H1 (cell line): Measurements from ENCODE around the gene CAPN1. TPM values are rescaled to one million over a fixed set of nuclear protein-coding genes. Genes with fewer than 3 reads are reported as not detected.
"Not testable (repeated sequence)": the region's sequence is repeated elsewhere in the genome, so short reads cannot be mapped to it uniquely, and the experiment has no call there.

Experiments used
- CTCF ChIA-PET: fragments of 300-600 bp; sonication (Branson Sonifier 250); formaldehyde crosslinking; loops from one replicate; lab custom pipeline; 2021; ENCODE audit not compliant: partially characterized antibody; lab: Charles Lee
- POLR2A ChIA-PET: fragments of 300-600 bp; sonication (Branson Sonifier 250); formaldehyde crosslinking; loops from one replicate; lab custom pipeline; 2021; ENCODE audit warnings: inconsistent platforms; ENCODE audit not compliant: partially characterized antibody; lab: Charles Lee
- DNase-seq, 2 experiments: peaks; one replicate each; pipeline versions ENCODE4 v3.0.0 to v3.0.0-alpha.2; 2010 to 2022; ENCODE audit warnings: low spot score in 2 of 2, low read depth in 1 of 2, mixed read lengths in 1 of 2
- FAIRE-seq: peaks from 2 replicates; lab custom pipeline; 2011; peaks lifted over from hg19 to GRCh38; lab: Jason Lieb, UNC
- H2AFZ ChIP-seq: 2 replicates; pipeline ENCODE4 v1.8.1; 2012; ENCODE audit warnings: low read length, inconsistent platforms
- H2AK5ac ChIP-seq: 2 replicates; pipeline ENCODE4 v1.6.1; 2013; ENCODE audit warnings: low read depth, low read length
- H2BK120ac ChIP-seq: replicated peaks from 2 replicates; pipeline ENCODE3; 2013; ENCODE audit warnings: low read depth, low read length, inconsistent platforms
- H2BK12ac ChIP-seq: 2 replicates; pipeline ENCODE4 v1.6.1; 2013; ENCODE audit warnings: low read depth, low read length
- H2BK15ac ChIP-seq: 2 replicates; pipeline ENCODE4 v1.6.1; 2013; ENCODE audit warnings: low read length
- H2BK20ac ChIP-seq: 2 replicates; pipeline ENCODE4 v1.6.1; 2013; ENCODE audit warnings: low read length
- H2BK5ac ChIP-seq: 2 replicates; pipeline ENCODE4 v1.6.1; 2013; ENCODE audit warnings: low read depth, low read length
- H3K14ac ChIP-seq: 2 replicates; pipeline ENCODE4 v1.6.1; 2013; ENCODE audit warnings: inconsistent platforms; ENCODE audit not compliant: insufficient read length
- H3K18ac ChIP-seq: 2 replicates; pipeline ENCODE4 v1.6.1; 2013; ENCODE audit warnings: low read length; ENCODE audit errors: extremely low read depth
- H3K23ac ChIP-seq: 2 replicates; pipeline ENCODE4 v1.6.1; 2013; ENCODE audit warnings: inconsistent platforms; ENCODE audit not compliant: insufficient read length
- H3K23me2 ChIP-seq: 2 replicates; pipeline ENCODE4 v1.6.1; 2013; ENCODE audit warnings: low read depth, low read length
- H3K27ac ChIP-seq: 2 replicates; pipeline ENCODE4 v1.6.1; 2011; ENCODE audit warnings: low read depth, low read length, inconsistent platforms
- H3K27me3 ChIP-seq, 4 experiments: replicated peaks in 1 of 4; 1 replicate in 1 of 4; 2 replicates in 3 of 4; pipeline versions ENCODE4 v1.6.1 to v1.8.1; 2011 to 2013; ENCODE audit warnings: low read length in 3 of 4, mild to moderate bottlenecking in 3 of 4, inconsistent platforms in 2 of 4, mixed read lengths in 2 of 4, moderate library complexity in 1 of 4; ENCODE audit not compliant: control insufficient read depth in 3 of 4, insufficient read depth in 3 of 4; ENCODE audit errors: extremely low read depth in 1 of 4
- H3K36me3 ChIP-seq, 4 experiments: 2 replicates each; pipeline versions ENCODE4 v1.6.1 to v1.8.1; 2011 to 2013; ENCODE audit warnings: mild to moderate bottlenecking in 4 of 4, low read length in 3 of 4, moderate library complexity in 2 of 4, control low read depth in 1 of 4, inconsistent platforms in 1 of 4; ENCODE audit not compliant: insufficient read depth in 4 of 4, control insufficient read depth in 2 of 4
- H3K4ac ChIP-seq: replicated peaks from 2 replicates; pipeline ENCODE3; 2013; ENCODE audit warnings: low read length, low read depth, mixed read lengths, inconsistent platforms; ENCODE audit not compliant: insufficient read length
- H3K4me1 ChIP-seq, 4 experiments: replicated peaks in 1 of 4; 1 replicate in 1 of 4; 2 replicates in 3 of 4; pipeline versions ENCODE4 v1.6.1 to v1.8.1; 2011 to 2013; ENCODE audit warnings: low read length in 3 of 4, inconsistent platforms in 2 of 4, mixed read lengths in 1 of 4; ENCODE audit not compliant: insufficient read depth in 4 of 4, control insufficient read depth in 3 of 4
- H3K4me2 ChIP-seq, 2 experiments: 2 replicates each; pipeline versions ENCODE4 v1.6.1 to v1.8.1; 2011 to 2013; ENCODE audit warnings: low read depth in 2 of 2, low read length in 2 of 2, control low read depth in 1 of 2, inconsistent platforms in 1 of 2, mild to moderate bottlenecking in 1 of 2; ENCODE audit not compliant: insufficient read depth in 1 of 2
- H3K4me3 ChIP-seq, 4 experiments: fragments of 200-600, 300-600 bp in 1 of 4; sonication (generic), shearing (Covaris generic), sonication (Bioruptor Twin) in 1 of 4; 2 replicates each; pipeline versions ENCODE4 v1.5.1 to v1.8.1; 2011 to 2016; ENCODE audit warnings: low read length in 4 of 4, low read depth in 3 of 4, control low read depth in 2 of 4, inconsistent platforms in 2 of 4, mild to moderate bottlenecking in 2 of 4, mixed read lengths in 1 of 4, moderate library complexity in 1 of 4; ENCODE audit not compliant: insufficient read depth in 2 of 4; ENCODE audit errors: extremely low read depth in 1 of 4
- H3K56ac ChIP-seq: replicated peaks from 2 replicates; pipeline ENCODE3; 2013; ENCODE audit warnings: low read depth, mild to moderate bottlenecking, mixed read lengths, low read length, inconsistent platforms; ENCODE audit not compliant: insufficient read length
- H3K79me1 ChIP-seq: 2 replicates; pipeline ENCODE4 v1.6.1; 2013; ENCODE audit warnings: low read depth, low read length, control low read depth
- H3K79me2 ChIP-seq, 2 experiments: 2 replicates each; pipeline versions ENCODE4 v1.6.1 to v1.8.1; 2012 to 2013; ENCODE audit warnings: low read length in 2 of 2, mild to moderate bottlenecking in 2 of 2, inconsistent platforms in 1 of 2; ENCODE audit not compliant: insufficient read depth in 2 of 2, control insufficient read depth in 1 of 2
- H3K9ac ChIP-seq, 4 experiments: replicated peaks in 1 of 4; 1 replicate in 1 of 4; 2 replicates in 3 of 4; pipeline versions ENCODE4 v1.6.1 to v1.8.1; 2011 to 2013; ENCODE audit warnings: low read depth in 3 of 4, low read length in 3 of 4, control low read depth in 2 of 4, mild to moderate bottlenecking in 2 of 4, moderate library complexity in 2 of 4, inconsistent platforms in 1 of 4; ENCODE audit errors: extremely low read depth in 1 of 4
- H3K9me3 ChIP-seq, 2 experiments: 2 replicates each; pipeline versions ENCODE4 v1.6.1 to v1.8.1; 2012 to 2013; ENCODE audit warnings: mild to moderate bottlenecking in 2 of 2, moderate library complexity in 2 of 2, control low read depth in 1 of 2, inconsistent platforms in 1 of 2, low read depth in 1 of 2, low read length in 1 of 2, mixed read lengths in 1 of 2; ENCODE audit not compliant: insufficient read depth in 2 of 2
- H4K20me1 ChIP-seq, 2 experiments: replicated peaks in 1 of 2; 2 replicates each; pipeline versions ENCODE3 to v1.8.1; 2011 to 2013; ENCODE audit warnings: inconsistent platforms in 2 of 2, low read length in 2 of 2, mild to moderate bottlenecking in 1 of 2; ENCODE audit not compliant: insufficient read depth in 2 of 2, control insufficient read depth in 1 of 2
- H4K5ac ChIP-seq: 2 replicates; pipeline ENCODE4 v1.6.1; 2013; ENCODE audit warnings: low read length, low read depth, mixed read lengths, inconsistent platforms; ENCODE audit not compliant: insufficient read length
- H4K8ac ChIP-seq: 2 replicates; pipeline ENCODE4 v1.8.0; 2013; ENCODE audit warnings: mild to moderate bottlenecking, moderate library complexity, low read length, inconsistent platforms; ENCODE audit not compliant: insufficient read depth; ENCODE audit errors: extremely low read depth
- H4K91ac ChIP-seq: replicated peaks from 2 replicates; pipeline ENCODE3; 2013; ENCODE audit warnings: low read length, mixed read lengths, inconsistent platforms; ENCODE audit not compliant: insufficient read length
- WGBS, 2 experiments: shearing (Covaris generic) in 1 of 2; methylation state at CpG; one replicate each; pipeline versions ENCODE4 v1.1.6 to v1.1.7; 2013 to 2015; ENCODE audit warnings: low lambda C conversion rate in 2 of 2, mixed read lengths in 2 of 2, inconsistent platforms in 1 of 2, low coverage in 1 of 2, missing lambda C conversion rate in 1 of 2; ENCODE audit not compliant: insufficient replicate concordance in 2 of 2, insufficient coverage in 1 of 2, insufficient read length in 1 of 2; ENCODE audit errors: extremely low coverage in 1 of 2, missing lambda C conversion rate in 1 of 2; 5-methylcytosine and 5-hydroxymethylcytosine counted together
- polyA plus RNA-seq, 7 experiments: library from polyadenylated mRNA; depleted of rRNA in 3 of 7; stranded (reverse) in 5 of 7; unstranded in 2 of 7; fragments of >200 nt in 5 of 7; fragments of 200-250 nt in 2 of 7; gene quantifications; 1 replicate in 5 of 7; 2 replicates in 1 of 7; 4 replicates in 1 of 7; pipeline versions ENCODE4 v1.2.1 to v1.2.3, GENCODE V29; 2011 to 2013; ENCODE audit warnings: missing spikeins in 2 of 7, mixed read lengths in 2 of 7
- total RNA-seq: library from RNA; stranded (reverse); fragmentation: NEBNext Ultra II Directional; extraction: Animal tissue kit (Norgen Biotek cat#: 25700); gene quantifications from 2 replicates; pipeline ENCODE4 v1.2.1, GENCODE V29; 2021

The CAPN1 gene
- total and polyA plus RNA-seq, 2 of the 8 experiments (the other 6 are each of a cell fraction or from before 2014, with no cell fraction given): 194 to 233 TPM

DNA sequence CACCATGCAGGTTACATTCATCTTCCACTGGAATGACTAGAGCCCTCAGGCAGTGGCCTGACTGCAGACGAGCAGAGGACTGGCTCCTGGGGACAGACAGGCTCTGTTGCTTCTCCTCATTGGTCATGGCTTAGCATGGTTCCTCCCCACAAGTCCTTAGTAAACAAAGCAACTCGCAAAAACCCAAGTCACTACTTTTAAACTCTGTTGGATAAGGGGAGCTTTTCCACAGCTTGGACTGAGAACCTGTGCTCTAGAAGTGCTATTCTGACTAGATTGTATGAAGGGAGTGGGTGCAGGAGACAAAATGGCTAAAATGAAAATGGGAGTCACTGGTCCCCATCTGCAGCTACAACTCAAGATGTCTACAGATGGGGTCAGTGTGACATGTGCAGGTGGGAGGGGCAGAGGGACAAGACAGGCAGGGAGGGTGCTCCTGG lies 7.1 kb upstream of the CAPN1 start:
- H3K14ac ChIP-seq, H2BK5ac ChIP-seq, H4K91ac ChIP-seq, H4K5ac ChIP-seq, H3K56ac ChIP-seq, H4K8ac ChIP-seq, H3K79me1 ChIP-seq, H3K18ac ChIP-seq, H3K23ac ChIP-seq, H3K27me3 ChIP-seq, H3K27ac ChIP-seq, H3K4me1 ChIP-seq, H2BK120ac ChIP-seq, H4K20me1 ChIP-seq, H3K9ac ChIP-seq, H3K23me2 ChIP-seq, H2BK20ac ChIP-seq, H2BK12ac ChIP-seq, FAIRE-seq, H3K4me2 ChIP-seq, H2AFZ ChIP-seq, H3K4me3 ChIP-seq, H3K9me3 ChIP-seq, H3K4ac ChIP-seq, DNase-seq, H2BK15ac ChIP-seq, H3K79me2 ChIP-seq, H2AK5ac ChIP-seq, H3K36me3 ChIP-seq: not testable (repeated sequence)
- ChIA-PET POLR2A (interaction anchor here (1.1 to 2.6 kb wide), 4 partner anchors 10 to 78 kb away, joined by 3 to 7 read pairs (median 4); partner anchors contain the start of gene VPS51), CTCF (interaction anchor here (0.9 kb wide), 1 partner anchor 50 kb away, joined by 4 read pairs; no protein-coding TSS in a partner anchor)
- WGBS, 2 experiments: 71% methylated on average over 2 of the region's 2 CpGs; no CpG with 5 or more reads in 1 of the 2 experiments
